GM21515 (cell line): ENCODE data around the gene SCN3A.

Experiments
- ATAC-seq: cut with Tn5 transposase; IDR thresholded peaks from one replicate; pipeline ENCODE4 v1.9.1; 2021; ENCODE audit not compliant: unreplicated experiment

SCN3A gene

DNA sequence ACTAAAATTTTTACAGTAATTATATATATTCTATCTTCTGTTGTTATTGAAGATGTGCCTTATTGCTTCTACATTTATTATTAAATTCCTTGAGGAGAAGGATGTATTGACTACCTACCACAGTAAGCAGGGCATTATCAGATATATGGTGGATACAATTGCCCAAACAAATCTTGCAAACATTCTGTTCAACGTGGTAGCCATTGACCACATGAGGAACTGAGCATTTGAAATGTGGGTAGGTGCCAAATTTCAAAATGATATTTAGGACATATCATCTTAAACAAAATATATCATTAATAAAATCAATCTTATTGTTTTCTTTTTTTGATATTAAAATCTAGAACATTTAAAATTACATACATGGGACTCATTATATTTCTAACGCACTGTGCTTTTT lies 11.1 kb downstream of the SCN3A start:
- peak; percentile 41 for ATAC-seq

- no peak for ATAC-seq
Observed at GRCh38 chr2:165191096-165191728, 12.6 kb downstream of the SCN3A start.

DNA sequence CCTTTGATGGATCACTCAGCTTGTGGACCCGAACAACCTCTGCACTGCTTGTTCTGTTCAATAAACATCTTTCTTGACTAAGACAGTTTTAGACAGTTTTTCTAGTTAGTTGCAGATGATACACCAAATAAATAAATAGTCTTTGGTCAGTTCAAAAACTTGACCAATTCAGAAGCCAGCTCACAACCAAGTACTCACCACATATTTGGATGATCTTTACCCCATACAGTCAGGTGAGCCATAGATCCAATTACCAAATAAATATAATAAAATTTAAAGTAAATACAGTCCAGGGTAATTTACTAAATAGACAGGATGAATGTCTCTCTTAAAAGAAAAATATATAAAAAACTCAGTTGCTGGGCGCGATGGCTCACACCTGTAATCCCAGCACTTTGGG lies 18.2 kb downstream of the SCN3A start:
- no peak for ATAC-seq

- ATAC-seq, result no peak
Observed at GRCh38 chr2:165182029-165182428, 21.8 kb downstream of the SCN3A start.

DNA sequence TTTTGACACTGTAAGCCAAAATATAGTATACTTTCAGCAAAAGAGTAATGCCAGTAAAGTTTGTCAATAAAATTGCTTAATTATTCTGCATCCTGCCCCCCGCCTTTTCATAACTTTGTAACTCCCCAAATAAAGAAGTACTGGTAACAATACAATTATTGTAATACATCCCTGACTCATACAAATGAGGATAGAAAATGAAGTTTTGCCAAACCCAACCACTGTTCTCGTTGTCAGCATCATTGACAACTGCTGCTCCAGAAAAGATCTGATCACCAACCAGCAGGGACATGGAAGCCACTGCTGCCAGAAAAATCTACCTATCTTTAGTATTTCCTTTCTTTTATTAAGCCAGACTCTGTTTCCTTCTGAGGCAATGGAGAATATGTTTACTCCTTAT lies 27.1 kb downstream of the SCN3A start:
- no peak for ATAC-seq

- no peak for ATAC-seq
Observed at GRCh38 chr2:165173215-165173614, 30.6 kb downstream of the SCN3A start.

- no peak for ATAC-seq
Observed at GRCh38 chr2:165164201-165164600, 39.6 kb downstream of the SCN3A start.

DNA sequence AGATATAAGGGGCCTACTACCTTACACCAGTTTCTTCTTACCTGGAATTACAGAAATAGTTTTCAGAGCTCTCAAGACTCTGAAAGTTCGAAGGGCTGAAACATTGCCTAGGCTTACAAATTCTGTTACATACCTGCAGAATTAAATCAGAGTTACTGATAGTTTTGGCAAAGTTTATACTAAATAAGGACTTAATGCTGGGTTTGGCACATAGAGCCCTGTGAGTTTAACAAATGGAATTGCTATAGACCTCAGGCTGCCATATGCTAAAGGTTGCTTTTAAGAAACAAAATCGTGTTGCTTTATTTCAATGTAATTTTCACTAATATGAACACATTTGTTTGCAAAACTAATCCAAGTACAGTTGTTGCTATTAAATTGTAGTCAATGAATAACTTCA lies 40.1 kb downstream of the SCN3A start:
- ATAC-seq, result no peak

DNA sequence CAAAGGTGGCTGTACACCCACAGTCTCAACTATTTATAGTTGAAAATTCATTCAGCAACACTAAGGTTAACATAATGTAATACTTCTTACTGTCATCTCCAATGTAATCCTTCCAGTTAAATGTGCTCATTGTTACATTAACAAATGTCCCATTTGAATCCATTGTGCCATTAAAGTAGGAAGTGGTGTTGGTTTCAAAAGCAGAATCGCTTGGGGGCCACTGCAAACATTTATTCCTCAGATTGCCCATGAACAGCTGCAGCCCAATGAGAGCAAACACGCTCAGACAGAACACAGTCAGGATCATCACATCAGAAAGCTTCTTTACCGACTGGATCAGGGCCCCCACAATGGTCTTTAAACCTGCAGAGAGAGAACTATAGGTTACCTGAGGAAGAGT lies 41.4 kb downstream of the SCN3A start:
- no peak for ATAC-seq

DNA sequence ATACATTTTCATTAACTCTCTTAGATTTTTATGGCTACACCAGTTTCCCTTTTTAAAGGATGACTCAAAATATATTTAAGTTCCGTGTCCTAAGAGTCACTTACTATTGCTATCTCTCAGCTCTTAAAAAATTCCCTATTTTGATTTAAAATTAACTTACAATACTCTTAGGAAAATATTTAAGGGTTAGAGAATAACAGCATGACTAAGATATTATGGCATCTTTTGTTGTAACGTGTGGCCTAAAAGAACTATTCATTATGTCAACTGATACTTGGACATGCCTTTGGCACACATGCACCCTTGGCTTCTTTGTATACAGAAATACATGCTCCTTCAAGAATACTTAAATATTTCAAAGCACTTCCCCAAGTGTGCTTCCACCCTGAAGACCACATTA lies 42.3 kb downstream of the SCN3A start:
- ATAC-seq, result no peak

DNA sequence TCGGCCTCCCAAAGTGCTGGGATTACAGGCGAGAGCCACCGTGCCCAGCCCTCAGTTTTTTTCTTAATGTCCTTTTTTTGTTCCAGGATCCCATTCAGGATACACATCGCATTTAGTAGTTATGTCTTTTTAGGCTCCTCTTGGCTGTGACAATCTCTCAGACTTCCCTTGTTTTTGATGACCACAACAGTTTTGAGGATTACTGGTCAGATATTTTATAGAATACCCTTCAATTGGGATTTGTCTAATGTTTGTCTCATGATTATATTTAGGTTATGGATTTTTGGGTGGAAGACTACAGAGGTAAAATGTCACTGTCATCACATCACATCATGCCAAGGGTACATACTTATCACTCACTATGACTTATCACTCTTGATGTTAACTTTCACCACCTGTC lies 46.7 kb downstream of the SCN3A start:
- no peak for ATAC-seq

DNA sequence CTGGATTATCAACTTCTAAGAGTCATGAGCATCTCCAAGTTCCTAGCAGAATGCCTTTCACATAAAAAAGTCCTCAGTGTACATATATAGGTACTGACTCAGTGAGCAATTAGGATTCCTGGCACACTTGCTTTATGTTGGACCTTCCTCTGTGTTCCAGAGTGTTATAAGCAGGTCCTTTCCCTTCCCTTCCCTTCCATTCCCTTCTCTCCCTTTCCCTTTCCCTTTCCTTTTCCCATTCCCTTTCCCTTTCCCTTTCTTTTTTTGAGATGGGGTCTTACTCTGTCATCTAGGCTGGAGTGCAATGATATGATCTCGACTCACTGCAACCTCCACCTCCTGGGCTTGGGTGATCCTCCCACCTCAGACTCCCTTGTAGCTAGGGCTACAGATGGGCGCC lies 48.7 kb downstream of the SCN3A start:
- no peak for ATAC-seq

- peak; percentile 92 for ATAC-seq
Observed at GRCh38 chr2:165149439-165149838, 54.4 kb downstream of the SCN3A start.

DNA sequence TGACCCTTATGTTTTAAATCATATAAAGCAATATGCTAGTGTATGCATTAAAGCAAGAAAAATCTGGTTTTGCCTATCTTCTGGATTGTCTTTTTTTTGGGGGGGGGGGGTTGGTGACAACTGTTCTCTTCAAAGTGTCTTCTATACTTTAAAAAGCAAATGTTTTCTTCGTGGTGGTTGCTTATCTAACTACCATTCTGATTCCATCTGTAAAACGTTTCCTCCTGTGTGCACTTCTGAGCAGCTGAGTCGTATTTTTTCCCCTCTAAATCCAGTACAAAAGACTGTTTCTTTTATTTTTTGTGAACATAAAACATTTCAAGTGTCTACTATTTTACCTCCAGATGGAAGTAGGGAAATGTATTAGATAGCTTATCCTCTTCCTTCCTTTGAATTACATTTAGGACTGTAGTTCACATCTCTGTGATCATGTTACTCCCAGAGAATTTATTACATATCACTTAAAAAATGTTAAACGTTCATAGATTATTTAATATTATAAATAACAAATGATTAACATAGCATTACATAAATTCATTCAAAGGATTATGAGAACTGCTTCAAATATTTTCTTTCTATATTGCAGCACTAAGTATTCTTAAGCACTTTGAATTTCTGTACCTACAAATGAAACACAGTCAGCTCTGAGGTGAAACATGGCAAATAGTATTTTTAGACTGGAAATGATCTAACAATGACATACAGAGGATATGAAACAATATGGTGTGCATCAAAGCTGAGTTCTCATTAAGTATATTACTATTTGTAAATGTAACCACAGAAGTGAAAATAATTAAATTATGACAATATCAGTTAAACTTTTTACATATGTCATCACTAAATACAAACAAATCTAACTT lies 56.4 kb downstream of the SCN3A start:
- ATAC-seq, result no peak

DNA sequence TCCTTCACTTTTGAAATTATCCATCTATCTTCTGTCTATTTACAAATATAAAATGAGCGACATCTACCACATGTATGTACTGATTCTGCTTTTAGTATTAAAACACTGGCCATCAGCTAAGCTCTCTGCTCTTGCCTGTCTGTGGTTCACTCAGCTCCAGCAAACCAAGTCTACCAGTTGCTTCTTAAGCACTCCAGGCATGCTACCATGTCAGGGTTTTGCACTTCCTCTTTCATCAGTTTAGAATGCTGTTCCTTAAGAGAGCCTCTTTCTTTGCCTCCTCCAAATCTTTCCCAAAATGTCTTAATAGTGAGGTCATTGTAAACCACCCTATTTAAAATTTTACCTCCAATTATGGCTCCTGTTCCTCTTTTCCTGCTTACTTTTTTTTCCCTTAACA lies 59.5 kb downstream of the SCN3A start:
- peak; percentile 81 for ATAC-seq

DNA sequence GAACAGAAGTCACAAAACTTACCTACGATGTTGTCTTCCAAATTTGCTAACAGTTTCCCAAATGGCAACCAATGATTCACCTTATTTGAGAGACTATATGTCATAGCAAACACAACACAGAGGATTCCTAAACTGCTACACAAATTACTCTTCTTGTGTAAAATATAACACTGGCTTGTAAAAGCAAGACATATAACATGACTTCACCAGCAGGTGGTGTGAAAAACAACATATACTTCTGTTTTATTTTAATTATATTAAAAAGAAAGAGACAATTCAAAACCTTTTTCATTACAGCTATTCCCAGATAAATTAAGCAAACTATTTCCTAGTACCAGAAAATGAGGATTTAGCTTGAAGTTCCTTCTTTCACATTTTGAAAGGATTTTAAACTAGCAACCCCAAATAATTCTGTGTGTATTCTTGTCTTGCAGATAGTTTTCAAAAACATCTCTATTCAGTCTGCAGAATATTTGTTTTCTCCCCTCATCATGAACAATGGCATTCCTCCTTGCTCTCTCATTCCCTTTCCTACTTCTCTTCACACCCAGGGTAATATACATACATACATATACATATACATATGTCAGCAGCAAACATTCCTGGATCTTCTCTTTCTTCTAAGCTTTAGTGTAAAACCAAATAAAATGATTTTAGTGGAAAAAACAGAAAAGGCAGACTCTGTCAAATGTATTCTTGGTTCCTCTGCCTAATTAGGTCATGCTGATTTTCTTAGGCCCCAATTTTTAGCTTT lies 62.1 kb downstream of the SCN3A start:
- ATAC-seq, result no peak

DNA sequence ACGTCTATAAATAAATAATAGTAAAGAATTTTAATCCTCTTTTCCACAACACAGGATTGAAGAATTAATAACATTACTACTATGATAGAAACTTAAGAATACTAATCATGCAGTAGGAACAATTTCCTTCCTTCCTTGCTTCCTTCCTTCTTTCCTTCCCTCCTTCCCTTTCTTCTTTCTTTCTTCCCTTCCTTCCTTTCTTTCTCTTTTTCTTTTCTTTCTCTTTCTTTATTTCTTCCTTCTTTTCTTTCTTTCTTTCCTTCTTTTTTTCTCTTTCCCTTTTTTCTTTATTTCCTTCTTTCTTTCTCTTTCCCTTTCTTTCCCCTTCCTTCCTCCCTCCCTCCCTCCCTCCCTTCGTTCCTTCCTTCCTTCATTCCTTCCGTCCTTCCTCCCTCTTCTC lies 77.6 kb downstream of the SCN3A start:
- ATAC-seq, result no peak

- ATAC-seq, result no peak
Observed at GRCh38 chr2:165122521-165122920, 81.3 kb downstream of the SCN3A start.

DNA sequence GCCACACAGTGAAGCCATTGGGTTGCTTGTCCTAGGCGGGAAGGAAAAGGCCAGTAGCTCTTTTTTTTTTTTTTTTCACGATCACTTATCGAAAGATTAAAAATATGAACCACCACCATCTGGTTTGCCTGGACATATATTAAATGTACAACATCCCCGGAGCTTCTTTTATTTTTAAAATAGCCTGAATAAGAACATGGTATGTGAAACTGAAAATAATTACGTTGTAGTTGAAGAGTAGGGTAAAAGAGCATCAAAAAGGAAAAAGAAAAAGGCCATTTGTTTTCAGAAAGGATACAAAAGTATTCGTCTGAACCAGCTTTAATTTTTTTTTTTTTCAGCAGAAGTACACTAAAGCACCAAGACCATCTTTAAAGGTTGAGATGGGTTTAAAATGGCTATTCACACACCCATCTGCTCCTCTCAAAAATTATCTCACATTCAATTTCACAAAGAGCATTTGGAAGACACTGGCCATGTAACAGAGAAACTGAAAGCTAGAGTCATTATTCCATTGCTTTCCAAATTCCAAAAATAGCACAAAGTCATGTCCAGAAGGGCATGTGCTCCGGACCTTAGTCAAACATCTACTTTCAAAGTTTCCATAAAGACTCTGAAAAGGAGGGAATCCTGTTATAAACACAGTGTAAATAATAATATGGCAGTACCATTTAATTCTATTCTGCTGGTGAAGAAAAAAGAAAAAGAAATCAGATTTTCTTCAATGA lies 82.9 kb downstream of the SCN3A start:
- no peak for ATAC-seq

- ATAC-seq, result no peak
Observed at GRCh38 chr2:165115258-165115657, 88.6 kb downstream of the SCN3A start.

DNA sequence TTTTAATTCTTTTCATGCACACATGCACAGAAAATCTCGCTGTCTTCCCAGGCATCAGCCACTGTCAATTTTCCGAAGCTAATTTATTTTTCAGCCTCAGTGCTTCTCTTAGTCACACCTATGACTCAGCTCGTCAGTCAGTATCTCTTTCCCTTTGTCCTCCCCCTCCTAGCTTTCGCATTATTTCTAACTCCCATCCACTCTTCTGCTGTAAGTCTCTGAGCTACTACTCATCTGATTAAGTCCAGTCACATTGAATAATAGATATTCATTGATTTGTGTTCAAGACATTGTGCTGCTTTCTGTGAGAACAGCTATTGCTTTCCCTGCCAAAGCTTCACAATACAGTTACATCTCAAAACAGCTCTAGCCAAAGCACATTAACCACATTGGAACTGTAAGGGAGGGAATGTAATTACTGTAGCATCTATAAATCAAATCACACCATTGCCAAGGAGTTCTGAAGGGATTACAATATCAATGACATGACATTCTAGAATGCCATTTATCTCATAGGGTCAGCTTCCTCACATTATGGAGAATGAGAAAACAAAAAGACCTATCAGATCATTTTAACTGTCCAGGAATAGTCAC lies 89.4 kb downstream of the SCN3A start:
- no peak for ATAC-seq
